Measurements from ENCODE around the gene CCND2.

GRCh38 chr12:4289231-4289878 lies 15.8 kb downstream of the CCND2 start:
- TF ChIP-seq CTCF (conservative IDR thresholded peaks at IDR 0.05; ENCODE audit: low read depth in 2 of 2) = no peak
- no peak for TF ChIP-seq EZH2 (IDR thresholded peaks at IDR 0.05; ENCODE audit: low read depth, unreplicated experiment)
- TF ChIP-seq EZH2phosphoT487 (IDR thresholded peaks at IDR 0.05; ENCODE audit: unreplicated experiment) = no peak
- TF ChIP-seq POLR2AphosphoS5 (IDR thresholded peaks at IDR 0.05; ENCODE audit: low read depth) = no peak
